ENCODE results near the gene TPCN1. TPM values are rescaled to one million over a fixed set of nuclear protein-coding genes. Genes with fewer than 3 reads are reported as not detected.

TPCN1 gene
- total and polyA plus RNA-seq, 4 donors: 20.8 to 61.7 (median 30.7) TPM

DNA sequence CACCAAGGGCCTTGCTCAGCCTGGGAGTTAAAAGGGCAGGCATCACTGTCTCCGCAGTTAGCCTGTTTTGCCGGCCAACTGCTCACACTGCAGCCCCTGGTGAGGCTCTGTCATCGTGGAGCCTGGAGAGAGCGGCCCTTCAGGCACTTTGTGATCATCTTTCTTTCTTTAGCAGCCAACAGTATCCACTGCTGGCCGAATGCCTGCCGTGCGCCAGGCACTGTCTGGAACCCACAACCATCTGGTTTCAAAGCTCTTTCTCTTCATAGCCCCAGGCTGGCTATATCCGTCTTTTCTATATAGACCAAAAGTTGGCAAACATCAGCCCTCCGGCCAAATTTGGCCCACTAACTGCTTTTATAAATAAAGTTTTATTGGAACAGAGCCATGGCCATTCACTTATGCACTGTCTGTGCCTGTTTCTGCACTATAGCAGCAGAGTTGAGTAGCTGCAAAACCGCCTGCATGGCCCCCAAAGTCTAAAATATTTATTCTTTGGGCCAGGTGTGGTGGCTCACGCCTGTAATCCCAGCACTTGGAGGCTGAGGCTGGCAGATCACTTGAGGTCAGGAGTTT is 84.1 kb downstream of the TPCN1 start:
- no peaks in the 10 kb centered on the region for H3K4me1 ChIP-seq (ENCODE audit: control insufficient read depth in 5 of 5, insufficient read depth in 5 of 5, low read length in 5 of 5)
- no peak overlapping the region for H3K27ac ChIP-seq (ENCODE audit: low read depth in 1 of 2, low read length in 1 of 2)
- H3K36me3 ChIP-seq (ENCODE audit: control insufficient read depth in 4 of 4, insufficient read depth in 4 of 4, low read length in 4 of 4): peaks cover 2 to 44% (median 8%) of the 10 kb centered on the region in 4 donors
- H3K4me3 ChIP-seq: no peak overlapping the region
- no peaks in the 10 kb centered on the region for H3K27me3 ChIP-seq (ENCODE audit: control insufficient read depth in 3 of 3, insufficient read depth in 3 of 3, low read length in 2 of 3)
- H3K9ac ChIP-seq (ENCODE audit: insufficient read depth in 1 of 2, low read length in 2 of 2): no peak overlapping the region
- no peak for DNase-seq
- 95 to 97% methylated on average over 11 of the region's 11 CpGs for WGBS, 2 donors
- no peaks in the 10 kb centered on the region for H3K9me3 ChIP-seq (ENCODE audit: control insufficient read depth in 4 of 4, insufficient read depth in 3 of 4, low read length in 3 of 4)
- no peak for TF ChIP-seq CTCF (IDR thresholded peaks at IDR 0.05; ENCODE audit: control extremely low read depth, extremely low read depth)
- no peak for ATAC-seq (ENCODE audit: insufficient read depth, low FRiP score)

DNA sequence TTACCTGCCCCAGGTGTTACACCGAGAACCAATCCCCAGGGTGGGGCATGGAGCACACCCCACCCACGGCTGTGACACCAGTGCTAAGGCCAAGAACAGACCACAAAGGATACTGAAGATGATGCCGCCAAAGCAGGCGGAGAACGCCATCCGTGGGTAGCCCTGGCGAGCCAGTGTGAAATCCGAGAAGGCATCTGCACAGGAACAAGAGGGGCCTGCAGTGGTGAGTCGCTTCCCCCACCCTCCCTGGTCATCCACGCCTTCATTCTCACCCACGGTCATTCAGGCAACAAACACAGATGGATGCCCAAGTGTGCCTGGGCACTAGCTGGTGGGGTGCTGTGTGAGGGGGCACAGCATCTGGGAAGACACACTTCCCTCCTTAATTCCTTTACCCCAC is 85.1 kb downstream of the TPCN1 start:
- Histone ChIP-seq H3K9me3 (ENCODE audit: control insufficient read depth in 4 of 4, insufficient read depth in 3 of 4, low read length in 3 of 4) (no peaks in the 10 kb centered on the region), H3K9ac (ENCODE audit: insufficient read depth in 1 of 2, low read length in 2 of 2) (no peak overlapping the region), H3K4me3 (no peak overlapping the region), H3K4me1 (ENCODE audit: control insufficient read depth in 5 of 5, insufficient read depth in 5 of 5, low read length in 5 of 5) (no peaks in the 10 kb centered on the region), H3K27ac (ENCODE audit: low read depth in 1 of 2, low read length in 1 of 2) (no peak overlapping the region), H3K27me3 (ENCODE audit: control insufficient read depth in 3 of 3, insufficient read depth in 3 of 3, low read length in 2 of 3) (no peaks in the 10 kb centered on the region), H3K36me3 (ENCODE audit: control insufficient read depth in 4 of 4, insufficient read depth in 4 of 4, low read length in 4 of 4) (peaks cover 2 to 46% (median 12%) of the 10 kb centered on the region in 4 donors)
- WGBS, 2 donors: 93 to 94% methylated on average over 11 of the region's 11 CpGs
- ATAC-seq (ENCODE audit: insufficient read depth, low FRiP score) (no peak), DNase-seq (no peak)
- TF ChIP-seq CTCF (IDR thresholded peaks at IDR 0.05; ENCODE audit: control extremely low read depth, extremely low read depth): no peak

GRCh38 chr12:113310489-113310888 is 89.2 kb downstream of the TPCN1 start:
- Histone ChIP-seq H3K36me3 (ENCODE audit: control insufficient read depth in 4 of 4, insufficient read depth in 4 of 4, low read length in 4 of 4) (peaks cover 5 to 49% (median 10%) of the 10 kb centered on the region in 4 donors), H3K27ac (ENCODE audit: low read depth in 1 of 2, low read length in 1 of 2) (no peak overlapping the region), H3K27me3 (ENCODE audit: control insufficient read depth in 3 of 3, insufficient read depth in 3 of 3, low read length in 2 of 3) (no peaks in the 10 kb centered on the region), H3K4me3 (no peak overlapping the region), H3K9me3 (ENCODE audit: control insufficient read depth in 4 of 4, insufficient read depth in 3 of 4, low read length in 3 of 4) (no peaks in the 10 kb centered on the region), H3K9ac (ENCODE audit: insufficient read depth in 1 of 2, low read length in 2 of 2) (no peak overlapping the region), H3K4me1 (ENCODE audit: control insufficient read depth in 5 of 5, insufficient read depth in 5 of 5, low read length in 5 of 5) (no peaks in the 10 kb centered on the region)
- no peak for TF ChIP-seq CTCF (IDR thresholded peaks at IDR 0.05; ENCODE audit: control extremely low read depth, extremely low read depth)
- WGBS, 2 donors: 94 to 100% methylated on average over 1 of the region's 1 CpG
- no peak for ATAC-seq (ENCODE audit: insufficient read depth, low FRiP score)
- DNase-seq: no peak

DNA sequence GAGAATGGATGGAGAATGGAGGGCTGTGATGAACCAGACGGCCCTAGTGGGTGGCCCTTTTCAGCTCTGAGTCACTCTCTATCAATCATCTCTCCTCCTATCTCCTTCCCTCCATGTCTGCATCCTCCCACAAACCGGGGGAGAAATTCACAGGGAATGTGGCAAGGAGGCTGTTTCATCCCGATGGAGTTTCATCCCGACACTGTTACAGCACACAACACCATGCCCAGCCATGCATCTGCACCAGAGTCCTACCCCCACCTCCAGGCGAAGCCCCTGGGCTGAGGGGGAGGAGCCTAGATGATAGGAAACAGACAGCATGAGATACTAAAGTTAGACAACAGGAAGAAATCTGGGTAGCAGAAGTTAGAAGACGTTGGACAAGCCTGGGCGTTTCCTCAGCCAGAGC is 92.9 kb downstream of the TPCN1 start:
- no peak for DNase-seq

More for the DNA sequence above, 92.9 kb downstream of the TPCN1 start:
- Histone ChIP-seq H3K4me1 (ENCODE audit: control insufficient read depth in 5 of 5, insufficient read depth in 5 of 5, low read length in 5 of 5) (no peaks in the 10 kb centered on the region), H3K9ac (ENCODE audit: insufficient read depth in 1 of 2, low read length in 2 of 2) (no peak overlapping the region), H3K4me3 (no peak overlapping the region), H3K9me3 (ENCODE audit: control insufficient read depth in 4 of 4, insufficient read depth in 3 of 4, low read length in 3 of 4) (no peaks in the 10 kb centered on the region), H3K27ac (ENCODE audit: low read depth in 1 of 2, low read length in 1 of 2) (no peak overlapping the region), H3K27me3 (ENCODE audit: control insufficient read depth in 3 of 3, insufficient read depth in 3 of 3, low read length in 2 of 3) (no peaks in the 10 kb centered on the region), H3K36me3 (ENCODE audit: control insufficient read depth in 4 of 4, insufficient read depth in 4 of 4, low read length in 4 of 4) (peaks cover 4 to 58% (median 17%) of the 10 kb centered on the region in 4 donors)
- no peak for TF ChIP-seq CTCF (IDR thresholded peaks at IDR 0.05; ENCODE audit: control extremely low read depth, extremely low read depth)
- no peak for ATAC-seq (ENCODE audit: insufficient read depth, low FRiP score)
- WGBS, 2 donors: 79 to 80% methylated on average over 7 of the region's 7 CpGs
